Mucosa of descending colon (tissue), 3 donors: ENCODE measurements around the gene C6orf62. TPM values are rescaled to one million over a fixed set of nuclear protein-coding genes. Genes with fewer than 3 reads are reported as not detected.
A peak's percentile ranks its signal among the peaks of the same experiment; 100 is the strongest.

ENCODE experiments used
- ATAC-seq: fragments of 200-7000 bp; cut with Tn5 transposase; one replicate; pipeline ENCODE4 v1.9.1; 2020; ENCODE audit warnings: mild to moderate bottlenecking, moderate library complexity
- DNase-seq, 3 donors: peaks; one replicate each; pipeline ENCODE4 v3.0.0-alpha.2; 2020
- H3K36me3 ChIP-seq: fragments of 200-600 bp; one replicate; pipeline ENCODE4 v1.8.0; 2021; ENCODE audit warnings: low read depth, mild to moderate bottlenecking
- H3K4me1 ChIP-seq: fragments of 200-600 bp; one replicate; pipeline ENCODE4 v1.8.0; 2021; ENCODE audit warnings: low read depth, mild to moderate bottlenecking
- H3K4me3 ChIP-seq: fragments of 200-600 bp; one replicate; pipeline ENCODE4 v1.8.0; 2021; ENCODE audit warnings: mild to moderate bottlenecking
- H3K9me3 ChIP-seq: fragments of 200-600 bp; one replicate; pipeline ENCODE4 v1.8.0; 2021; ENCODE audit warnings: mild to moderate bottlenecking
- CTCF ChIP-seq: fragments of 200-600 bp; IDR thresholded peaks from one replicate; pipeline ENCODE4 v1.8.0; 2022; ENCODE audit warnings: antibody characterized with exemption, mild to moderate bottlenecking
- intact Hi-C, 2 donors: fragments of 100-400 bp; cut with DNase I in 1 of 2; cut with micrococcal nuclease in 1 of 2; formaldehyde crosslinking; loops; one replicate each; pipeline versions ENCODE4 v1.11.0 to v1.11.1; 2022; cut with DNase I, micrococcal nuclease
- total RNA-seq, 3 donors: library from RNA; stranded (reverse); fragmentation: NEBNext Ultra II Directional in 2 of 3; extraction: Animal tissue kit (Norgen Biotek cat#: 25700) in 2 of 3; gene quantifications; one replicate each; pipeline versions ENCODE4 v1.2.1 to v1.2.4, GENCODE V29; 2021 to 2023
- donor health status: DM: no; HTN: no; CAD: no; lungs with moderate emphysema.
- donor health status: DM: no; HTN: no; CAD: no.
- donor health status: DM: no; HTN: yes; CAD: no.

Gene C6orf62
- total RNA-seq, 3 donors from 2014 or later: 70.3 to 85.1 (median 85.1) TPM

GRCh38 chr6:24749297-24749696 is 30.3 kb upstream of the C6orf62 start:
- ATAC-seq: no peak
- Histone ChIP-seq H3K4me1 (no peaks in the 10 kb centered on the region), H3K36me3 (no peaks in the 10 kb centered on the region), H3K4me3 (no peak overlapping the region), H3K9me3 (no peaks in the 10 kb centered on the region)
- no peak for TF ChIP-seq CTCF
- DNase-seq: no peak
- intact Hi-C loops: no loop called here

GRCh38 chr6:24744911-24745310 is 26.0 kb upstream of the C6orf62 start:
- no peaks in the 10 kb centered on the region for H3K36me3 ChIP-seq
- H3K4me3 ChIP-seq: no peak overlapping the region
- TF ChIP-seq CTCF: no peak
- no peaks in the 10 kb centered on the region for H3K4me1 ChIP-seq
- no peak for DNase-seq
- H3K9me3 ChIP-seq: no peaks in the 10 kb centered on the region
- intact Hi-C loops: no loop called here
- peak; percentile 28 for ATAC-seq

- DNase-seq (no peak), ATAC-seq (no peak)
- H3K4me3 ChIP-seq: no peak overlapping the region
- intact Hi-C loops: no loop called here
- H3K4me1 ChIP-seq: no peaks in the 10 kb centered on the region
- no peaks in the 10 kb centered on the region for H3K36me3 ChIP-seq
- TF ChIP-seq CTCF: no peak
- H3K9me3 ChIP-seq: no peaks in the 10 kb centered on the region
Observed at GRCh38 chr6:24743944-24744335, 25.0 kb upstream of the C6orf62 start.

GRCh38 chr6:24743265-24743943 is 24.4 kb upstream of the C6orf62 start:
- ATAC-seq (peak; percentile 93), DNase-seq (peak in 1 of 3 donors; percentile 29)
- Histone ChIP-seq H3K4me3 (no peak overlapping the region), H3K4me1 (no peaks in the 10 kb centered on the region), H3K9me3 (no peaks in the 10 kb centered on the region), H3K36me3 (no peaks in the 10 kb centered on the region)
- intact Hi-C loops: no loop called here
- TF ChIP-seq CTCF: no peak

GRCh38 chr6:24742216-24742738 is 23.3 kb upstream of the C6orf62 start:
- ATAC-seq (no peak), DNase-seq (no peak)
- Histone ChIP-seq H3K36me3 (no peaks in the 10 kb centered on the region), H3K9me3 (no peaks in the 10 kb centered on the region), H3K4me1 (no peaks in the 10 kb centered on the region), H3K4me3 (no peak overlapping the region)
- intact Hi-C loops: no loop called here
- TF ChIP-seq CTCF: no peak
